Measurements from ENCODE around the gene TTC14.

Gene TTC14

GRCh38 chr3:180646187-180646790 is 44.3 kb downstream of the TTC14 start:
- no peak overlapping the region for H3K4me3 ChIP-seq (ENCODE audit: low read depth, low read length)
- no peak for TF ChIP-seq CTCF (IDR thresholded peaks at IDR 0.05; ENCODE audit: low read depth, low read length)
- no peak for TF ChIP-seq MYC (IDR thresholded peaks at IDR 0.05; ENCODE audit: low read depth, low read length)
- no peak for DNase-seq (ENCODE audit: low read depth)

GRCh38 chr3:180656406-180656805 is 54.4 kb downstream of the TTC14 start:
- TF ChIP-seq CTCF (IDR thresholded peaks at IDR 0.05; ENCODE audit: low read depth, low read length): no peak
- TF ChIP-seq MYC (IDR thresholded peaks at IDR 0.05; ENCODE audit: low read depth, low read length): no peak
- TF ChIP-seq POLR2A (IDR thresholded peaks at IDR 0.05; ENCODE audit: extremely low read depth, insufficient read length): no peak
- no peak for TF ChIP-seq MAX (IDR thresholded peaks at IDR 0.05; ENCODE audit: low read depth, low read length)
- no peak overlapping the region for H3K4me3 ChIP-seq (ENCODE audit: low read depth, low read length)
- no peak for DNase-seq (ENCODE audit: low read depth)

GRCh38 chr3:180657094-180657493 is 55.1 kb downstream of the TTC14 start:
- no peak overlapping the region for H3K4me3 ChIP-seq (ENCODE audit: low read depth, low read length)
- TF ChIP-seq CTCF (IDR thresholded peaks at IDR 0.05; ENCODE audit: low read depth, low read length): no peak
- no peak for TF ChIP-seq MYC (IDR thresholded peaks at IDR 0.05; ENCODE audit: low read depth, low read length)
- no peak for TF ChIP-seq POLR2A (IDR thresholded peaks at IDR 0.05; ENCODE audit: extremely low read depth, insufficient read length)
- TF ChIP-seq MAX (IDR thresholded peaks at IDR 0.05; ENCODE audit: low read depth, low read length): no peak
- no peak for DNase-seq (ENCODE audit: low read depth)
